Measurements from ENCODE around the gene TSPOAP1. TPM values are rescaled to one million over a fixed set of nuclear protein-coding genes. Genes with fewer than 3 reads are reported as not detected.
A peak's percentile ranks its signal among the peaks of the same experiment; 100 is the strongest.

Gene TSPOAP1
- total RNA-seq, 2 experiments from 2014 or later, result 17.8 to 19.5 TPM

GRCh38 chr17:58277802-58278595 is 50.6 kb downstream of the TSPOAP1 start:
- no peaks in the 10 kb centered on the region for H3K27me3 ChIP-seq (ENCODE audit: control insufficient read depth in 1 of 2, insufficient read depth in 2 of 2, low read length in 2 of 2)
- no peak for ATAC-seq (ENCODE audit: poor library complexity)
- H3K4me1 ChIP-seq (ENCODE audit: insufficient read depth, low read length), result peaks cover 6% of the 10 kb centered on the region
- intact Hi-C loops (cut with DNase I, micrococcal nuclease), result no loop called here
- TF ChIP-seq CTCF (IDR thresholded peaks at IDR 0.05), result no peak
- H3K36me3 ChIP-seq (ENCODE audit: insufficient read depth, low read length), result no peaks in the 10 kb centered on the region
- Mint-ChIP-seq H3K9me3 (no peaks in the 10 kb centered on the region), H3K36me3 (ENCODE audit: low read depth) (no peaks in the 10 kb centered on the region), H3K4me1 (ENCODE audit: low read depth) (peaks cover 4% of the 10 kb centered on the region), H3K27ac (no peak overlapping the region), H3K27me3 (peaks cover 39% of the 10 kb centered on the region), H3K4me3 (no peak overlapping the region)
- no peaks in the 10 kb centered on the region for H3K9me3 ChIP-seq (ENCODE audit: control insufficient read depth in 1 of 2, insufficient read depth in 1 of 2, low read length in 2 of 2)
- ChIA-PET POLR2A (no interaction called here), CTCF (no interaction called here)
- no peak overlapping the region for H3K27ac ChIP-seq (ENCODE audit: low read depth in 1 of 2, low read length in 2 of 2)
- H3K4me3 ChIP-seq (ENCODE audit: low read length), result no peak overlapping the region
- no peak for DNase-seq

- no peak overlapping the region for H3K4me3 Mint-ChIP-seq
- Histone ChIP-seq H3K4me3 (ENCODE audit: low read length) (no peak overlapping the region), H3K9me3 (ENCODE audit: control insufficient read depth in 1 of 2, insufficient read depth in 1 of 2, low read length in 2 of 2) (no peaks in the 10 kb centered on the region), H3K27me3 (ENCODE audit: control insufficient read depth in 1 of 2, insufficient read depth in 2 of 2, low read length in 2 of 2) (no peaks in the 10 kb centered on the region), H3K4me1 (ENCODE audit: insufficient read depth, low read length) (peaks cover 6% of the 10 kb centered on the region), H3K36me3 (ENCODE audit: insufficient read depth, low read length) (no peaks in the 10 kb centered on the region), H3K27ac (ENCODE audit: low read depth in 1 of 2, low read length in 2 of 2) (no peak overlapping the region)
- H3K27ac Mint-ChIP-seq, result no peak overlapping the region
- no peaks in the 10 kb centered on the region for H3K36me3 Mint-ChIP-seq (ENCODE audit: low read depth)
- peak; percentile 25 for TF ChIP-seq CTCF (IDR thresholded peaks at IDR 0.05)
- intact Hi-C loops (cut with DNase I, micrococcal nuclease), result no loop called here
- no peak for ATAC-seq (ENCODE audit: poor library complexity)
- DNase-seq, result peak in 4 of 14 experiments; percentile 23 to 52 (median 44)
- H3K9me3 Mint-ChIP-seq, result no peaks in the 10 kb centered on the region
- H3K27me3 Mint-ChIP-seq, result peaks cover 39% of the 10 kb centered on the region
- ChIA-PET POLR2A (no interaction called here), CTCF (no interaction called here)
- H3K4me1 Mint-ChIP-seq (ENCODE audit: low read depth), result peaks cover 4% of the 10 kb centered on the region
These were observed 51.3 kb downstream of the TSPOAP1 start for GRCh38 chr17:58277107-58277801.

- DNase-seq (no peak), ATAC-seq (ENCODE audit: poor library complexity) (no peak)
- Histone ChIP-seq H3K27me3 (ENCODE audit: control insufficient read depth in 1 of 2, insufficient read depth in 2 of 2, low read length in 2 of 2) (no peaks in the 10 kb centered on the region), H3K27ac (ENCODE audit: low read depth in 1 of 2, low read length in 2 of 2) (no peak overlapping the region), H3K9me3 (ENCODE audit: control insufficient read depth in 1 of 2, insufficient read depth in 1 of 2, low read length in 2 of 2) (no peaks in the 10 kb centered on the region), H3K4me1 (ENCODE audit: insufficient read depth, low read length) (peaks cover 6% of the 10 kb centered on the region), H3K4me3 (ENCODE audit: low read length) (no peak overlapping the region), H3K36me3 (ENCODE audit: insufficient read depth, low read length) (no peaks in the 10 kb centered on the region)
- no peak for TF ChIP-seq CTCF (IDR thresholded peaks at IDR 0.05)
- CTCF ChIA-PET, result interaction anchor here (0.6 kb wide), 1 partner anchor 85 kb away, joined by 3 read pairs; no protein-coding TSS in a partner anchor
- Mint-ChIP-seq H3K4me1 (ENCODE audit: low read depth) (peaks cover 4% of the 10 kb centered on the region), H3K27me3 (peaks cover 39% of the 10 kb centered on the region), H3K36me3 (ENCODE audit: low read depth) (no peaks in the 10 kb centered on the region), H3K9me3 (no peaks in the 10 kb centered on the region), H3K4me3 (no peak overlapping the region), H3K27ac (no peak overlapping the region)
- POLR2A ChIA-PET, result no interaction called here
- intact Hi-C loops (cut with DNase I, micrococcal nuclease), result no loop called here
These were observed 52.2 kb downstream of the TSPOAP1 start for GRCh38 chr17:58276423-58276822.
